Tongue (tissue), 2 donors: ENCODE measurements around the gene EEA1. TPM values are rescaled to one million over a fixed set of nuclear protein-coding genes. Genes with fewer than 3 reads are reported as not detected.

Experiments used
- DNase-seq: peaks from one replicate; pipeline ENCODE4 v3.0.0-alpha.2; 2015
- total RNA-seq: library from RNA; depleted of rRNA; stranded (reverse); fragments of >200 nt; gene quantifications from one replicate; pipeline ENCODE4 v1.2.3, GENCODE V29; 2014

The EEA1 gene
- total RNA-seq, 1 donor from 2014 or later = 43.8 TPM

DNA sequence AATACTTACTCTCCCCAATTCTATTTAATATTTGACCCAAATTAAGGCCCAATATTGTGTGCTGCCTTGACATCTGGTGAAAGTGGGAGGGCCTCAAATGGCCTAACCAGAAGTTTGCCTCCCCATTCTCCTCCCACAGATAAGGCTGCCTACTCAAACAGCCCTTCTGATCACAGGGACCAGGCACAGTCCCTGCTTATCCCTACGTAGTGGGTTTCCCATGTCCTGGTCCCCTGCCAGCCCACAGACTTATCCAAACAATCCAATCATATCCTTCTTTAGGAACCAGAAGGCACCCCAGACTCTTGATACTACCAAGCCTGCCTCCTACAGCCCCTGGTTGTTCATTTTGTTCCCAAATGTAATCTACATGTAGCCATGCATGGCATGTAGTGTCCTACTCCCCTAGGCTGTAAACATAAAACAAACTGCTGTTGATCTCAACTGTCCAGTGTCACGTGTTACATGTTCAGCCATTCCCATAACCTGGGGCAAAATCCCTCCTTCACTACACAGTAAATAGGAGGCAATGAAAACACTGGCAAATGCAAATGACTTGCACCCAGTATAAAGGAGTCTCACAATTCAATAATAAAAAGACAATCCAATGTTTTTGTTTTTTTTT, 49.3 kb downstream of the EEA1 start:
- no peak for DNase-seq

DNA sequence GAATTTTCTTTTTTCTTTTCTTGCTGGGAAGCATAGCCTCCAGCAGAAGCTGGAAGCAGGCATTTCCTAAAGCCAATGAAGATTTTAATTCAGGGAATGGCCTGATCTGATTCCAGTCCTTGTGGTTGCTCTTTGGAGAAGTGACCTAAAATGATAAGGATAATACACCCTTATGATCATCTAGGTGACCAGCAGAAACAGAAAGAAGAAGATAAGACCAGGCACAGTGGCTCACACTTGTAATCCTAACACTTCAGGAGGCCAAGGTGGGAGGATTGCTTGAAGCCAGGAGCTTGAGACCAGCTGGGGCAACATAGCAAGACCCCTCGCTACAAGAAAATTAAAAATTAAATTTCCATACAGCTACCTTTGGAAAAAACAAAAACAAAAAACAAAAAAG, 51.2 kb downstream of the EEA1 start:
- DNase-seq = no peak

DNA sequence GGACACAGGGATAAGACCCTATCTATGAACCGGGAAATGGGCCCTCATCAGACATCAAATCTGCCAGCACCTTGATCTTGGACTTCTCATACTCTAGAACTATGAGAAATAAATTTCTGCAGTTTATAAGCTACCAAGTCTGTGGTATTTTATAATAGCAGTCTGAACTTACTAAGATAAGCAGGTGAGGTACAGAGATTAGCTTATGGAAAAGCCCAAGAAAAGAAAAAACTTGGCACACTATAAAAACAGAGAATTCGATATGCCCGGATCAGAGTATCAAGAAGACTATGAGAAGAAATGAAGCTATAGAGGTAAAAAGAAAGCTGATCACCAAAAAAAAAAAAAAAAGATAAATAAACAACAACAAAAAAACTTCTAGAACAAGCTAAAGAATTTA, 52.6 kb downstream of the EEA1 start:
- DNase-seq = no peak

DNA sequence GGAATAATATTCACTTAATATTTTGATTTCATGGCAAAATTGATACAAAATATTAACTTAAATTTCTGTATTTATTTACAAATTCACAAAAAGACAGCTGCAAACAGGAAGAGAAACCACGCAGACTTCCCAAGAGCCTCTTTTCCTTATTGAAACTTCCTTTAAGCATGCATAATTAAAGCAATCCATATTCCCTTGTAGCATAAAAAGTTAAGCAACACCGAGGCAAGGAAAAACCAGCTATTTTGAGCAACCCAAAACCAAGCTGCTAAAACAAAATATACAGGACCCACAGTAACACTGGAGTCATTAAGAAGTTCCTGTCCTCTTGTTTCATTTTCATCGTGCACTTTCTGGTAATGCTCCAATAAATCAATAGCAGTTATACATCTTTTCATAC, 58.0 kb downstream of the EEA1 start:
- no peak for DNase-seq

DNA sequence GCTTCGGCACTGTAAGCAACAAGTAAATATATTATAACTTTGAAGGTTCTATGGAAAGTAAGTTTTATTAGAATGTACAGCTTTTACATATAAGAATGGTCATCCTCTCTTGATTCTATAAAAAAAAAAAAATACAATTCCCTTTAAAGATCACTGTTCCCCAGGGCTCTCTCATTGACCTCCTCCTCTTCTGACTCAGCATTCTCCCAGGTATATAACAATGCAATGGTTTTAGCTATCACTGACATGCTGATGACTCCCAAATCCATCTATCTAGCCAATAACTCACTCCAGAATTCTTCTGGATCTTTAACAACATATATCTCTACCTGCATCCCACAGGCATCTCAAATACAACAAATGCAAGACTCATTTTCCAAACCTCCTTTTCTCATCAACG, 62.7 kb downstream of the EEA1 start:
- no peak for DNase-seq

DNA sequence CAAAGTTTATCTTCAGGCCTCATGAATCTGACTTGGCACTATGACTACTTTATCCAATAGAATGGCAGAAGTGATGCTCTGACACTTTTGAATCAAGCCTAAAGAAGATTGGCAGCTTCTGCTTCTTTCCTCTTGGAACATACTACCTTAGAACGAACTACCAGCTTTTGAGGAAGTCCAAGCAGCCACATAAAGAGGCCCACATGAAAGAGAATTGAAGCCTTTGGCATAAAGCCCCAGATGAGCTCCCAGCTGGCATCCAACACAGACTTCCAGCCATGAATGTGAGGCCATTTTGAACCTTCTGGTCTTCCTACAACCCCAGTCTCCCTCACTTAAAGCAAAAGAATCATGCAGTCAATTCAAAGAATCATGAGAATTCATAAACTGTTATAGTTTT, 65.8 kb downstream of the EEA1 start:
- DNase-seq = no peak

DNA sequence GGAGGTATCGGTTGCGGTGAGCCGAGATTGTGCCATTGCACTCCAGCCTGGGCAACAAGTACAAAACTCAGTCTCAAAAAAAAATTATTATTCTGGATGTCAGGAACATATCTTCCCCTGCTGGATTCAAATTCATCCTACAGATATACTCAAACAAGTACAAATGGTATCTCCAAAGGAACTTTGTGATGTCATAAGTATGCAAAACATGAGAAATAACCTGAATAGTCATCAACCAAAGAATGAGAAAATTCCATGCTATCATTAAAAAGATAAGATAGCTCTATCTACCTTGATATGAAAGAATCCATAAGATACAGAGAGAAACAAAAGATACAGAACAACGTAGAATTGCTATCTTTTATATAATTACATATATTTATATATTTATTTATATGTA, 67.7 kb downstream of the EEA1 start:
- no peak for DNase-seq

DNA sequence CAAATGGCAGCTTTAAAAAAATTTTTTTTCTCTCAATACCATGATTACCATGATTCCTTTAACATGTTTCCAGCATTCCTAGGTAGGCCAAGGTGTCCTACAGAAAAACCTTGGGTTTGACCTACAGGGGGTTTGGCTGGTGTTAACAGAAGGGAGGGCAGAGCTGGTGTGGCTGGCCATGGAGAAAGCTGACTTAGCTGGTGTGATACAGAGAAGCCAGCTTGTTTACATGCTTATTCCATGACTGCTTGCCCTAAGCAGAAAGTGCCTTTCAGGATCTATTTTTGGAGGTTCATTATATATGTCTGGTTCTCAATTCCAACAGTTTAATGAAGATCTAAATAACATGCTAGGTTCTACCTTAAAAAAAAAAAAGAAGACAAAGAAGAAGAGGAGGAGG, 68.6 kb downstream of the EEA1 start:
- DNase-seq = no peak

DNA sequence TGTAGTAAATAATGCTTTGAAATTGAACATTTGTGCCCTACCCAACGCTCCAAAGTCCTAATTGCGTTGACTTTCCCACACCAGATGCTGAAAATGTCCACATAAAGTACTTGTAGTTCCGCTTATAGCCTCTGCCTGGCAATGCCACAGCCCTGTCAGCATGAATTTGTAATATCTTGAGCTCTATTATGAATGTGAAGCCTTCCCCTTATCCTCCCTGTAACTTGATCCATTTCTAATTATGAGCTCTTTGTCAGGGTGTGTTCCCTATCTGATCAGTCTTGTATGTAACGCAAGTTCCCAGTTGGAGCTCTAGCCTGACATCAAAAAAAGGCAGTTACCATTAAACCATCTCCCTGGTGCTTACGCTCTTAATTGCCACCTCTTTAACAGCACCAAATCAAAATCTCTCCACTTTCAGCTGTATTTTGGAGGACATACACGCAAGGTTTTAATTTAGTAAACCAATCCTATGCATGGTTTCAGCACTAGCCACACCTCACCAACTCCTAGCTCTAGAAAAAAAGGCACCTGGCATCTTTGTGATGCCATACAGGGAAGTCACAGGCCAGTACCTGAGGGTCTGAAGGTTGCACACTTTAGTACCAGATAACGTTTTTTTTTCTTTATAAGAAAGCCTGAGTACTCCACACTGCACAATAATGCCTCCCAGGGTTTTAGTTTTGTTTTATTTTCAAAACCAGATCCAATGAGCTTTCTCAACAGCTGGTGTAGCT, 69.3 kb downstream of the EEA1 start:
- peak; percentile 32 for DNase-seq

DNA sequence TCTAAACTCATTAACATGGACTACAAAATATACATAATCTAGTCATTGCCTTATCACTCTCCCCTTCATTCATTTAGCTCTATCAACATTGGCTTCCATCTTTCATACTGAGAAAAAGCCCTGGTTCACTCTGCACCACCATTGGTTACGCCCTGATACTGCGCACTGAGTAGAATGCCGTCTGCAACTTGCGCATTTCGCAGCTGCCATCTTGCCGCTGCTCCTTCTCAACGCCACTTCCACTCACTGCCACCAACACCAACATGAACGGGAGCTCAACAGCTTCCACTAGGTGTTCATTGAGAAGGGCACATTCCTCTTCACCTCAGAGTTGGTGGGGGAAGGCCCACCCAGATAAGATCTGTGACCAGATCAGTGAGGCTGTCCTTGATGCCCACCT, 71.3 kb downstream of the EEA1 start:
- no peak for DNase-seq

DNA sequence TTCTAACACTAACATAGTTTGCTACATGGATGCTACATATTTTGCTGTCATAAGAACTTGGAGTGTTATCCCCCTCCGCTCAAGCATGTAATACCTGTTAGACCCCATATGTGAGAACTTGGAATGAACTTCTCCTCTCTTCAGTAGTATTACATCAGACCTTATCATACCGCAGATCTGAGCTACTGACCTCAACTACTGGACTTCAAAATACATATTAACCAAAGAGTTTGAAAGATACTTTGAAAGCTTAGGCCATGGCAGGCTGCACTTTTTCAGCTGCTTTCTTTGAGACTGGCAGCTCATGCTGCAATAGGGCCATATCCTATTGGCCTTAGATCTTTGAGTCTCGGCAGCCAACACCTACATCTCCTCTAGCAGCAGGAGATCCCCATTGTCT, 74.8 kb downstream of the EEA1 start:
- DNase-seq = no peak

DNA sequence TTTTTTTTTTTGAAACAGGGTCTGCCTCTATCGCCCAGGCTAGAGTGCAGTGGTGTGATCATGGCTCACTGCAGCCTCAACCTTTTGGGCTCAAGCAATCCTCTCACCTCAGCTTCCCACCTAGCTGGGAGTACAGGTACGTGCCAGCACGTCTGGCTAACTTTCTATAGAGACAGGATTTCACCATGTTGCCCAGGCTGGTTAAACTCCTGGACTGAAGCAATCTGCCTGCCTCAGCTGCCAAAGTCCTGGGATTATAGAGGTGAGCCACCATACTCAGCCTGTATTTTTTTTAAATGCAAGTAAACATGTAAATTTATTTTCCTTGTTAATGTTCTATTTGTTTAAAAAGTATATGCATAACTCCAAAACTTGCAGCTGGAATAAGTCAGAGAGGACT, 80.4 kb downstream of the EEA1 start:
- no peak for DNase-seq

DNA sequence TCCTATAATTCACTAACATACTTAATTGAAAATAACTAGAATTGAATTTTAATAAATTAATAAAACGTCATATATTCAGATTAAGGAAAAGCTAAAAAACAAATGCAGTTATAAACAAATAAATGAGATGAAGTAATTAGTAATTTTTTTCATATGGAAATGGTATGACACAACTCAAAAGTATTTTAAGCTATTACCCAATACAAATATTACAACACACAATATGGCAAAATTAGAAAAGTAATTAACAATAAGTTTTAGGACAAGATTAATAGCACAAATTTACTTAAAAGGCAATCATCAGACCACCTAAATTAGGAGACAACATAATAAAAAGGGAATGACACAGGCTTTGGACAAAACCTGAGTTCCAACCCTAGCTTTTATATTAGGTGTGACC, 81.7 kb downstream of the EEA1 start:
- DNase-seq = no peak

DNA sequence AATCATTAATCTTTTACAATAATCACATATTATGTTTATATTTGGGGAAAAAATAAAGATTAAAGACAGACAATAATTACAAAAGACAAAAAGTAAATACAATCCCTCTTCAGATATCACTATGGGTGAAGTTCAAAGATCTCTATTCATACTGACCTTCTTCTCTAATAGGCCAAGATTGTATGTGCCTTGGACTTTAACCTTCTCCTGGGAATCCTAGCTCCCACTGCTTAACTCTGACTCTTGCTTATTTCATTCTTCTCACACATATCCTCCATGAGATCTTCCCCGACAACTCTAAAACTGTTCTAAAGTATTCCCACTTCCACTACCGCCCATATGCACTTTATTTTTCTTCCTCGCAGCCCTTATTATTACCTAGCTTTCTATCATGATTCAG, 83.8 kb downstream of the EEA1 start:
- no peak for DNase-seq

DNA sequence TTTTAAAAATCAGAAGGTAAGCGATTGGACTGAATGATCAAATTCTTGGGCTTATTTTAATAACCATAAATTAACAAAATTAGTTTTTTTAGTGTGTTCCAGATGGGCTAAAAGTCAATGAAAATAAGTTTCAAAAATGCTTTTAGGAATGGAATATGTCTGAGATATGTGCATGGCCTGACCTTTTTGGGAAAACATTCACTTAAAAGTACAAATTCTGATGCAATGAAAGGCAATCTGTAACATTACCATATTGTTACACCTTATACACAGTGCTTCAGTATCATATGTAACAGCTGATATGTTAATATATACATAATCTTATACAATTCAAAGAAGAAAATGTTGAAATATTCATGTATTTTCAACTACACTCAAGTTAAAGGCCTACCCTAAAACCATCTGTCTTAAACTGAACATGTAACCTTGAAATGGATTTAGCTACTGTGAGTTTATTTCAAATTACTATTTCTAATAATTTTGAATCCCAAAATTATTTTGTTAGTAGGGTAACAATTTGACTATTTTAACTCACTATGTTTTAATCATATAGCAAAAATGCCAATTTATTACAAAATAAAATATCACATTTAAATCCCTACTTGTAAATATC, 84.8 kb downstream of the EEA1 start:
- DNase-seq = no peak

DNA sequence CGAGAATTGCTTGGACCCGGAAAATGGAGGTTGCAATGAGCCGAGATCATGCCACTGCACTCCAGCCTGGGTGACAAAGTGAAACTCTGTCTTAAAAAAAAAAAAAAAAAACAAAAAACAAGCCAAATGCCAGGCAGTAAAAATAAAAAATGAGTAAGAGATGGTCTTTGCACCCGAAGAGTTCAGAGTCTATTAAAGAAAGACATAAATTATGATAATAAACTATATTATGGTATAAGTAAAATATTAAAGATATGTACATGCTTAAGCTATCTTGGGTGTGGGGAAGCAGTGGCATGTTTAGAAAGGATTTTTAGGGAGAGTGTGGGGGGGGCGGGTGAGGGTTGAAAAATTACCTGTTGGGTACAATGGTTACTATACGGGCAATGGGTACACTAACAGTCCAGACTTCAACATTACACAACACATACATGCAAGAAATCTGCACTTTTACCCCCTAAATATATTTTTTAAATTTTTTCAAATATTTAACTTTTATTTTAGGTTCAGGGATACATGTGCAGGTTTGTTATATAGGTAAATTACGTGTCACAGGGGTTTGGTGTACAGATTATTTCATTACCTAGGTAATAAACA, 99.3 kb downstream of the EEA1 start:
- no peak for DNase-seq

DNA sequence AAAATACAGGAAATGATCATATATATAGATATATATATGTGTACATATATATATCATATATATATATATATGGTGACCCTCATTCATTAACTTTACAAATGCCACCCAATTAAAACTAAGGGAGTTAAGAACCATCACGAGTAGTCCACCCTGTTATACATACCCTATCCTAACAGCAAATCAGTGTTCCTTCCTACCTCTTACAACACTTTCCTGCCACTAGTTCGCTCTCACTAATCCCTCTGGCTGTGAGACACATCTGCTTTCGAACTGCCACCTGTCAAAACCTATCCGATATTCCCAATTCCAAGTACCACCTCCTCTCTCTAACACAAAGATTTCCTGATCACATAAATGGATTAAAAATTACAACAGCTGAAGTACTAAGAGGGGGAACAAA, 100.5 kb downstream of the EEA1 start:
- DNase-seq = no peak

DNA sequence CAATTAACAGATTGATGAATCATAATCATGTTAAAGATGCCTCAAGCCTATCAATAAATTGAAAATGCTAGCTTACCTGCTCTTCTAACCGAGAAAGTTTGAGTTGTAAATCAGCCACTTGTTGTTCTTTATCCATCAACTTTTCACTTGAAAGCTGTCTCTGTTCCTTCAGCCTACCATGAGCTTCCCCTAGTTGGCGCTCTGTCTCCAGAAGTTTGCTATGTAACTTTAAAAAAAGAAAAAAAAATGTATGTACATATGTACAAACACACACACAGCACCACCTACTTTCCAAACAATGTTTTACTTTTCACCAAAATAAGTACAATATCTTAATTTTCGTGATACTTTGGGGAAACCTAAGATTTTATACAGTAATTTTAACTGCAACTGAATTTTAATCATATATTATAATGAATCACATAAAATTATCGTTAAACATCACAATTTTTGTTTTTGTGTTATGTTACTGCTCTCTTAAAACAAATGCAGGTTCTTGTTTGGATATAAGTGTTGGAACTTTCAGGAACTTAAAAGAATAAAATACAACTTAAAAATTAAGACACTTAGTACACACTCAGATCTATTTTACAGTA, 101.2 kb downstream of the EEA1 start:
- peak; percentile 45 for DNase-seq

DNA sequence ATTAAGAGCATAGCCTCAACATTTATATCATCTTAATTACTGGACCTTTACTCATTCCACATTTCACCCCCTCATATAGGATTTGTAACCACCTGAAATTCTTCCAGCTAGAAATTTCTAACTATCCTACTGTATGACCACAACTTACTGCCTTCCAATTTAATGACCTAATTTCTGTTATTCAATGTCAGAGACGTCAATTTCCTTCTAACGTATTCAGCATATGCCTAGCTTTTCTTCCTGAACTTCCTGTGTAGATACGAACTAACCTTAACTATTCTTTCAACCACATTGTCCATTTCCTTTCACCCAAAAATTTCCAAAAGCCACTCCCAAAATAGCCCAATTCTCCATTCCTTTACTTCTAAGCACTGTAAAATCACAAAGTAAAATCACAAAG, 108.0 kb downstream of the EEA1 start:
- no peak for DNase-seq

DNA sequence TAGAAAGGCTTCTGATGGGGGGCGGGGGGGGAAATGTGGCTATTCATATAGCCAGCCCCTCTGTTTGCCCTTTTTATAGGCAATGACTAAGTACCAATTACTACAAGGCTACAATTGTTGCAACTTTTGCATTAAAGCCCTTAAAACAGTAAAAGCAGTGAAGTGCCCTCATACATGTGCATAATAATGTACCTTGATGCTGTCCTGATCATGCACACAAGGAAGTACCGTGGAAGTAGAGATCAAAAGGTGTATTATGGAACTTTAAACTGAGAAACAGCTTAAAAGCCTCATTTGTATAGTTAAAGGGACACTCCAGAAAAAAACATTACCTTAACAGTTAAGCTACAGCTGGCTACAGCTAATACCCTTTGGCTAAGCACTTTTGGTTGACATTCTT, 114.5 kb downstream of the EEA1 start:
- DNase-seq = no peak

DNA sequence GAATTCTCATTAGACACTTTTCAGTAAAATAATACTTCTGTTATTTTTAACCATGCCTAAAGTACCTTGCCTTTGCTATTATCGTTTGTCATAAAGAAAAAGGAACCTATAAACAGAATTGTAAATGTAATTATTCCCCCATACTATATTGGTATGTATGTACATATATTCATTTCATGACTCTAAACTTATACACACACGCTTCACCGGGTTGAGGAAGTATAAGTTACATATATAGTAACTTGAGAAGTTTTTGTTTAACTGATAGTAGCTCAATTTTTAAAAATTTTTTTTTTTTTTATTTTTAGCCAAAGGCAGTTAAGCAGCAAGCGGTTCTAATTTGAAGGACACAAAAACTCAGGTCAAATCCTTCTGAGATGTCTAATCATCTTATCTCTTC, 118.7 kb downstream of the EEA1 start:
- no peak for DNase-seq

DNA sequence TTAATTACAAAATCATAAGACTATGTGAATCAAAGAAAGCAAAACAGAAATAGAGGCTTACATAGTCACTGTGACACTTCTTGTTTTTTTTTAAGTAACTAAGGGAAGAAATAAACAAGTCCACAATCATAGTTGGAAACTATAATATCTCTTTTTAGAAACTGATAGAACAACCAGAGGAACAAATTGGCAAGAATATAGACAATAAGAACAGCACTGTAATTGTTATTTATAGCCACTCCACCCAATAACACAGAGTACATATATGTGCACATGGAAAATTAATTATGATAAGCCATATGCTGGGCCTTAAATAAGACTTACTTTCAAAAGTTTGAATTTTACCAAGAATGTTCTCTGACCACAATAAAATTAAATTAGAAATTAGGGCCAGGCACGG, 125.2 kb downstream of the EEA1 start:
- DNase-seq = no peak

DNA sequence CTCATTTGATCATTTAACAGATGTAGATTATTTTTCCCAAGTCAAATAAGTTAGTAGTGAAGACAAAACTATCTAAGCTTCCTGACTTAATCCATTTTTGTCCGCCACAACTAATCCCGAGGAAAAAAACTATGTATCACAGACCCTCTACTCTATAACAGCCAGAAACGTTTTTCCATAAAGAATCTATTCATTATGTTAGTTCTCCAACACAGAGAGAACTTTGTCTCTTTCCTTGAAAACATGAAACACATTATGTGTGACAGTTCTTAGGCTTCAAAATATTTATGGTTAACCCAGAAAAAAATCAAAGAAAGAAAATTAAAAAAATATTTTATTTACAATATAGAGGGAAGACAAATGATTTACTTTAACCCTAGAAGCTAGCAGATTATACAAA, 126.2 kb downstream of the EEA1 start:
- DNase-seq = peak; percentile 17
